Measurements from ENCODE around the gene MYL7.

MYL7 gene

DNA sequence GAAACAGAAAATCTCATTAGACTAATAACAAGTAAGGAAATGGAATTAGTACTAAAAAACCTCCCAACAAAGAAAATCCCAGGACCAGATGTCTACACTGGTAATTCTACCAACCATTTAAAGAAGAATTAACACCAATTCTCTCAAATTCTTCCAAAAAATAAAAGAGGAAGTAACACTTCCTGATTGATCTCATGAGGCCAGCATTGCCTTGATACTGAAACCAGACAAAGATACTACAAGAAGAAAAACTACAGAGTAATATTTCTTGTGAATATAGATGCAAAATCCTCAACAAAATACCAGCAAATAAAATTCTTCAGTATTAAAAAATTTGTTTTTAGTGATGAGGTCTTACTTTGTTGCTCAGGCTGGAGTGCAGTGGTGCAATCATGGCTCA lies 26.8 kb upstream of the MYL7 start:
- H3K9me2 ChIP-seq (replicated peaks; ENCODE audit: insufficient read depth, low read length), result no peaks in the 10 kb centered on the region
- no peak overlapping the region for H3K9ac ChIP-seq (ENCODE audit: low read length)
- TF ChIP-seq EZH2phosphoT487 (conservative IDR thresholded peaks at IDR 0.05; ENCODE audit: low read length), result no peak
- TF ChIP-seq, protein P1, sequence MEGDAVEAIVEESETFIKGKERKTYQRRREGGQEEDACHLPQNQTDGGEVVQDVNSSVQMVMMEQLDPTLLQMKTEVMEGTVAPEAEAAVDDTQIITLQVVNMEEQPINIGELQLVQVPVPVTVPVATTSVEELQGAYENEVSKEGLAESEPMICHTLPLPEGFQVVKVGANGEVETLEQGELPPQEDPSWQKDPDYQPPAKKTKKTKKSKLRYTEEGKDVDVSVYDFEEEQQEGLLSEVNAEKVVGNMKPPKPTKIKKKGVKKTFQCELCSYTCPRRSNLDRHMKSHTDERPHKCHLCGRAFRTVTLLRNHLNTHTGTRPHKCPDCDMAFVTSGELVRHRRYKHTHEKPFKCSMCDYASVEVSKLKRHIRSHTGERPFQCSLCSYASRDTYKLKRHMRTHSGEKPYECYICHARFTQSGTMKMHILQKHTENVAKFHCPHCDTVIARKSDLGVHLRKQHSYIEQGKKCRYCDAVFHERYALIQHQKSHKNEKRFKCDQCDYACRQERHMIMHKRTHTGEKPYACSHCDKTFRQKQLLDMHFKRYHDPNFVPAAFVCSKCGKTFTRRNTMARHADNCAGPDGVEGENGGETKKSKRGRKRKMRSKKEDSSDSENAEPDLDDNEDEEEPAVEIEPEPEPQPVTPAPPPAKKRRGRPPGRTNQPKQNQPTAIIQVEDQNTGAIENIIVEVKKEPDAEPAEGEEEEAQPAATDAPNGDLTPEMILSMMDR (IDR thresholded peaks at IDR 0.05; ENCODE audit: insufficient read depth, low read length, poor library complexity, severe bottlenecking), result no peak
- 0 out of 2 replicates have a peak, but pooled peaks cover under 1% of the 10 kb centered on the region for H3K27me3 ChIP-seq (ENCODE audit: low read length)
- H3K4me2 ChIP-seq (ENCODE audit: low read depth, low read length, poor library complexity, severe bottlenecking), result no peak overlapping the region
- H3K9me3 ChIP-seq (ENCODE audit: insufficient read depth, low read length), result no peaks in the 10 kb centered on the region
- no peaks in the 10 kb centered on the region for H4K20me1 ChIP-seq (ENCODE audit: low read depth, low read length)
- H3F3A ChIP-seq (ENCODE audit: insufficient read depth), result no peaks in the 10 kb centered on the region
- H3K36me3 ChIP-seq (ENCODE audit: low read length), result no peaks in the 10 kb centered on the region
- H3K79me2 ChIP-seq (ENCODE audit: insufficient read depth, low read length), result no peaks in the 10 kb centered on the region
- no peak overlapping the region for H2AFZ ChIP-seq (ENCODE audit: low read depth, low read length, severe bottlenecking)
- no peak overlapping the region for H3K27ac ChIP-seq (ENCODE audit: low read depth, low read length)
- H3K4me3 ChIP-seq (ENCODE audit: insufficient read depth, low read length, poor library complexity, severe bottlenecking), result no peak overlapping the region

DNA sequence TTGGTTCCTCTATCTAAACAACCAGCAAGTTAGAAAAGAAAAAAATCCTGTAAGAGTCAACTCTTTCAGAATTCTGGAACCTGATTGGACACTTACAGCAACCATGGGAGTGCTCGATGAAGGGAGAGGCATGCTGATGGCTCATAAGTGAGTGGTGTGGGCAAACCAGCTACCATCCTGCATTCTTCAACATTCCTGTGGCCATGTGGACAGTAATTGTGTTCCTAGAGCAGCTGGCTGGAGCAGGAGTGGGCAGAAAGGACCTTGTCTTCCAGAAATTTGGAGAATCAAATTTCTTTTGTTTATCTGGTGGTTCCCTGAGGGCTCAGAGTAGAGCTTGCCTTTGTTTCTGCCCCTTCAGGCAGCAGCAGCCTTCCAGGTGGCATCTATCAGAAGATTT lies 22.5 kb upstream of the MYL7 start:
- no peaks in the 10 kb centered on the region for H4K20me1 ChIP-seq (ENCODE audit: low read depth, low read length)
- H3K9me2 ChIP-seq (replicated peaks; ENCODE audit: insufficient read depth, low read length), result no peaks in the 10 kb centered on the region
- no peaks in the 10 kb centered on the region for H3K27me3 ChIP-seq (ENCODE audit: low read length)
- no peaks in the 10 kb centered on the region for H3K9me3 ChIP-seq (ENCODE audit: insufficient read depth, low read length)
- H2AFZ ChIP-seq (ENCODE audit: low read depth, low read length, severe bottlenecking), result no peak overlapping the region
- no peak for TF ChIP-seq EZH2phosphoT487 (conservative IDR thresholded peaks at IDR 0.05; ENCODE audit: low read length)
- TF ChIP-seq, protein P1 (IDR thresholded peaks at IDR 0.05; ENCODE audit: insufficient read depth, low read length, poor library complexity, severe bottlenecking), result no peak
- H3F3A ChIP-seq (ENCODE audit: insufficient read depth), result no peaks in the 10 kb centered on the region
- no peak overlapping the region for H3K4me3 ChIP-seq (ENCODE audit: insufficient read depth, low read length, poor library complexity, severe bottlenecking)
- H3K9ac ChIP-seq (ENCODE audit: low read length), result no peak overlapping the region
- H3K27ac ChIP-seq (ENCODE audit: low read depth, low read length), result no peak overlapping the region
- H3K4me2 ChIP-seq (ENCODE audit: low read depth, low read length, poor library complexity, severe bottlenecking), result no peak overlapping the region
- H3K36me3 ChIP-seq (ENCODE audit: low read length), result no peaks in the 10 kb centered on the region
- H3K79me2 ChIP-seq (ENCODE audit: insufficient read depth, low read length), result no peaks in the 10 kb centered on the region

DNA sequence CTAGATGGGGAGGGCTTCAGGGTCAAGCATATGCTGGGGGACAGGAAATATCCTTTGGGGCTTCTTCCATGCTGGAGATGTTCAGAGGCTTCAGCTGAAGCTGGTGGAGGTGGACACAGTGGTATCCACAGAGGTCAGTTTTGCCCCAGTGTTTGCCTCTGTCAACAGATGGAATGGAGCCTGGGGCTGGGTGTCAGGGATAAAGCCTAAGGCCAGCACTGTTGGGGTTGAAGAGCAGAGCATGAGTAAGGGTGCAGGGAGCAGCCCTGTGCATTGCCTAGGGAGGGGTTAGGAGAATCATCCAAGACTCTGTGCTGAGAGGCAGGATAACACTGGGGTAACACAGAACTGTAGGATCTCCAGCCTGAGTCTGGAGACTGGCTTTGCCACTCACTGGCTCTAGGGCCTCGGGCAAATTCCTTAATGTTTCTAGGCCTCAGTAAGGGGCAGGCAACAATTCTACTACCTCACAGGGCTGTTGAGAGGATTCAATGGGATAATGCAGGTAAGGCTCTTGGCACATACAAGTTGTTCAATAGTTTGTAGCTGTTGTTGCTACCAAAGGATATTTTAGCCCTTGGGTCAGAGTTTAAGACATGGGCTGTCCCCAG lies 21.8 kb upstream of the MYL7 start:
- Histone ChIP-seq H3K4me3 (ENCODE audit: insufficient read depth, low read length, poor library complexity, severe bottlenecking) (no peak overlapping the region), H3K9ac (ENCODE audit: low read length) (no peak overlapping the region), H3K27ac (ENCODE audit: low read depth, low read length) (no peak overlapping the region), H3K79me2 (ENCODE audit: insufficient read depth, low read length) (no peaks in the 10 kb centered on the region), H3K9me2 (replicated peaks; ENCODE audit: insufficient read depth, low read length) (no peaks in the 10 kb centered on the region), H3K27me3 (ENCODE audit: low read length) (no peaks in the 10 kb centered on the region), H4K20me1 (ENCODE audit: low read depth, low read length) (no peaks in the 10 kb centered on the region), H3K9me3 (ENCODE audit: insufficient read depth, low read length) (no peaks in the 10 kb centered on the region), H3K4me2 (ENCODE audit: low read depth, low read length, poor library complexity, severe bottlenecking) (no peak overlapping the region), H3K36me3 (ENCODE audit: low read length) (no peaks in the 10 kb centered on the region), H3F3A (ENCODE audit: insufficient read depth) (no peaks in the 10 kb centered on the region), H2AFZ (ENCODE audit: low read depth, low read length, severe bottlenecking) (no peak overlapping the region)
- TF ChIP-seq, protein P1 (IDR thresholded peaks at IDR 0.05; ENCODE audit: insufficient read depth, low read length, poor library complexity, severe bottlenecking), result no peak
- no peak for TF ChIP-seq EZH2phosphoT487 (conservative IDR thresholded peaks at IDR 0.05; ENCODE audit: low read length)
